Cardiac muscle cell (in vitro differentiated cells and primary cell): Measurements from ENCODE around the gene B4GALNT3. TPM values are rescaled to one million over a fixed set of nuclear protein-coding genes. Genes with fewer than 3 reads are reported as not detected.

Experiments used
- DNase-seq, 2 donors: peaks; one replicate each; pipeline versions ENCODE4 v3.0.0 to v3.0.0-alpha.2; 2010 to 2017; ENCODE audit warnings: low read depth in 1 of 2, low spot score in 1 of 2
- H3K27ac ChIP-seq: fragments of 200-600 bp; sonication (generic); 2 replicates; pipeline ENCODE4 v1.5.1; 2016
- H3K27me3 ChIP-seq: fragments of 200-600 bp; sonication (generic); 2 replicates; pipeline ENCODE4 v1.6.0; 2016; ENCODE audit warnings: control low read depth
- H3K36me3 ChIP-seq: fragments of 200-600 bp; sonication (generic); 2 replicates; pipeline ENCODE4 v1.5.1; 2016; ENCODE audit warnings: control low read depth
- H3K4me1 ChIP-seq: fragments of 200-600 bp; sonication (generic); 2 replicates; pipeline ENCODE4 v1.8.1; 2017; ENCODE audit warnings: low read depth, mild to moderate bottlenecking, mixed run types
- H3K4me3 ChIP-seq: fragments of 200-600 bp; sonication (generic); 2 replicates; pipeline ENCODE4 v1.5.1; 2016; ENCODE audit warnings: mild to moderate bottlenecking
- H3K9me3 ChIP-seq: fragments of 200-600 bp; sonication (generic); 2 replicates; pipeline ENCODE4 v1.5.1; 2017; ENCODE audit warnings: low read depth, mild to moderate bottlenecking, control low read depth
- CTCF ChIP-seq: IDR thresholded peaks from 2 replicates; pipeline ENCODE4 v1.5.1; 2012; ENCODE audit warnings: low read depth, mild to moderate bottlenecking, low read length
- polyA plus RNA-seq: library from polyadenylated mRNA; unstranded; fragments of >200 nt; fragmentation: Nextera tagmentation; extraction: Ambion mirVana; gene quantifications from 2 replicates; pipeline ENCODE4 v1.2.1, GENCODE V29; 2016
- total RNA-seq: library from RNA; depleted of rRNA; stranded (reverse); fragments of >200 nt; gene quantifications from 2 replicates; pipeline ENCODE4 v1.2.3, GENCODE V29; 2016

Gene B4GALNT3
- total and polyA plus RNA-seq, 2 experiments from 2014 or later: 23.7 to 38.6 TPM

- Histone ChIP-seq H3K27me3 (no peaks in the 10 kb centered on the region), H3K4me1 (peaks cover 24% of the 10 kb centered on the region), H3K27ac (no peak overlapping the region), H3K9me3 (no peaks in the 10 kb centered on the region), H3K36me3 (no peaks in the 10 kb centered on the region), H3K4me3 (no peak overlapping the region)
- no peak for TF ChIP-seq CTCF
- no peak for DNase-seq
Measured at GRCh38 chr12:462936-463705, 3.4 kb downstream of the B4GALNT3 start.

- Histone ChIP-seq H3K4me1 (peaks cover 24% of the 10 kb centered on the region), H3K36me3 (no peaks in the 10 kb centered on the region), H3K27me3 (no peaks in the 10 kb centered on the region), H3K9me3 (no peaks in the 10 kb centered on the region), H3K27ac (peak overlapping the region; percentile 80), H3K4me3 (no peak overlapping the region)
- TF ChIP-seq CTCF: no peak
- DNase-seq: peak in 1 of 2 donors; percentile 28
Measured at GRCh38 chr12:464484-465267, 4.9 kb downstream of the B4GALNT3 start.

- DNase-seq: peak in 1 of 2 donors; percentile 73
- H3K27me3 ChIP-seq: no peaks in the 10 kb centered on the region
- TF ChIP-seq CTCF: no peak
Measured at GRCh38 chr12:466039-466438, 6.3 kb downstream of the B4GALNT3 start.

GRCh38 chr12:466762-467161, 7.0 kb downstream of the B4GALNT3 start:
- TF ChIP-seq CTCF: no peak
- Histone ChIP-seq H3K36me3 (no peaks in the 10 kb centered on the region), H3K4me1 (peaks cover 30% of the 10 kb centered on the region)

More at GRCh38 chr12:466039-466438, 6.3 kb downstream of the B4GALNT3 start:
- H3K36me3 ChIP-seq: no peaks in the 10 kb centered on the region
- H3K4me1 ChIP-seq: peaks cover 30% of the 10 kb centered on the region
- H3K4me3 ChIP-seq: no peak overlapping the region
- no peaks in the 10 kb centered on the region for H3K9me3 ChIP-seq
- H3K27ac ChIP-seq: peak overlapping the region; percentile 80

GRCh38 chr12:467591-467990, 7.9 kb downstream of the B4GALNT3 start:
- Histone ChIP-seq H3K27me3 (no peaks in the 10 kb centered on the region), H3K27ac (no peak overlapping the region), H3K4me3 (no peak overlapping the region), H3K36me3 (no peaks in the 10 kb centered on the region), H3K4me1 (peaks cover 30% of the 10 kb centered on the region), H3K9me3 (no peaks in the 10 kb centered on the region)
- TF ChIP-seq CTCF: no peak
- no peak for DNase-seq

More at GRCh38 chr12:466762-467161, 7.0 kb downstream of the B4GALNT3 start:
- H3K4me3 ChIP-seq: no peak overlapping the region
- DNase-seq: no peak
- no peaks in the 10 kb centered on the region for H3K9me3 ChIP-seq
- peak overlapping the region; percentile 80 for H3K27ac ChIP-seq
- H3K27me3 ChIP-seq: no peaks in the 10 kb centered on the region
